GM21619 (cell line): ENCODE results near the gene BMP6.

Source experiments
- ATAC-seq: cut with Tn5 transposase; IDR thresholded peaks from one replicate; pipeline ENCODE4 v1.9.1; 2021; ENCODE audit not compliant: unreplicated experiment

The BMP6 gene

DNA sequence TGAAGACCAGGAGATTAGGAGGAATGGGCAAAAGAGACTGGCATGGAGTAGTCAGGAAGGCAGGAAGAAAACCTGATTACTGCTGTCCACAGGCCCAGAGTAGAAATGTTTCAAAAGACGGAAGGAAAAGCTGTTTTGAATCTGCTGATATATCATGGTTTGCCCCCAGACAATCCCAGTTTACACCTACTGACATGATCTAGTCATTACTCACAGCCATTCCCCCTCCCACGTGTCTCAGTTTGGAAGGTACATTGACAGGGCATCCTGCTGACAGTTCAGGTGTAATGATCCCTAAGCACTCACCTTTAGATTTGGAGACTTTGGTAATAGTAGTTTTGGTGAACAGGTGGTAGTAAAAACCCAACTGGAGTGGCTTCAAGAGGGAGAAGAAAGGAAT is 194.5 kb downstream of the BMP6 start:
- ATAC-seq = no peak

DNA sequence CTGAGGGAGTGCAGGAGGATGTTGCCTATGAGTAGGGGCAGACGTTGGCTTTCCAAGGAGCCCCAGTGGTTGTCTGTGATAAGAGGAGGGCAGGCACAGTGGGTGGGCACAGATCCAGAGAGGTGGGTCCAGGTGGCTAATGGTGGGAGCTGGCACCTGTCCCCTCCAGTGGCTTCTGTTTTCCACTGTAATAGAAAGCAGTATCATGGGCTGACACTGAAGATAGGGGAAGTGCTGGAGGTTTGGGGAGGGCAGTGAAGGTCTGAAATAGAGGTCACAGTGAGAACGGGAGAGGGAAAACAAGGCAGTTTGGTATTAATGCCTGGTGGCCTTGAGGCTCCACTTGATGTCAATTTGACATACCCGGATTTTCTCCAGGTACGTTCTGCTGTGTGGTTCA is 195.1 kb downstream of the BMP6 start:
- ATAC-seq = no peak

GRCh38 chr6:7921632-7922092 is 195.8 kb downstream of the BMP6 start:
- no peak for ATAC-seq

- ATAC-seq = no peak
These were observed 196.7 kb downstream of the BMP6 start for GRCh38 chr6:7922596-7922995.

- ATAC-seq = no peak
These were observed 199.0 kb downstream of the BMP6 start for GRCh38 chr6:7924867-7925266.
